Trophoblast cell (in vitro differentiated cells and primary cell): ENCODE results near the gene CDH11.

ENCODE experiments used
- DNase-seq, 2 donors: peaks; one replicate each; pipeline ENCODE4 v3.0.0-alpha.2; 2016
- H2AFZ ChIP-seq: 2 replicates; pipeline ENCODE4 v1.6.1; 2013; ENCODE audit warnings: low read length, moderate library complexity, mild to moderate bottlenecking; ENCODE audit not compliant: insufficient read depth, poor library complexity
- H2AK5ac ChIP-seq: 2 replicates; pipeline ENCODE4 v1.6.1; 2013; ENCODE audit warnings: mild to moderate bottlenecking, low read length
- H2BK120ac ChIP-seq: 2 replicates; pipeline ENCODE4 v1.6.1; 2013; ENCODE audit warnings: low read length, mild to moderate bottlenecking, moderate library complexity; ENCODE audit not compliant: insufficient read depth, poor library complexity
- H2BK12ac ChIP-seq: 2 replicates; pipeline ENCODE4 v1.6.1; 2013; ENCODE audit warnings: mild to moderate bottlenecking, low read length, moderate library complexity
- H2BK5ac ChIP-seq: 2 replicates; pipeline ENCODE4 v1.6.1; 2013; ENCODE audit warnings: low read length, low read depth, moderate library complexity, mild to moderate bottlenecking; ENCODE audit not compliant: poor library complexity
- H3K14ac ChIP-seq: 2 replicates; pipeline ENCODE4 v1.6.1; 2013; ENCODE audit warnings: mild to moderate bottlenecking, low read length
- H3K18ac ChIP-seq: 2 replicates; pipeline ENCODE4 v1.6.1; 2013; ENCODE audit warnings: mild to moderate bottlenecking, low read length
- H3K23ac ChIP-seq: 2 replicates; pipeline ENCODE4 v1.6.1; 2013; ENCODE audit warnings: low read length
- H3K27ac ChIP-seq: 2 replicates; pipeline ENCODE4 v1.5.1; 2013; ENCODE audit warnings: low read depth, mild to moderate bottlenecking, inconsistent platforms, low read length, moderate library complexity
- H3K27me3 ChIP-seq: 2 replicates; pipeline ENCODE4 v1.6.1; 2013; ENCODE audit warnings: inconsistent platforms, mild to moderate bottlenecking, low read length, moderate library complexity; ENCODE audit not compliant: insufficient read depth
- H3K36me3 ChIP-seq, 2 experiments: 1 replicate in 1 of 2; 2 replicates in 1 of 2; pipeline ENCODE4 v1.6.1; 2013; ENCODE audit warnings: low read length in 2 of 2, mild to moderate bottlenecking in 2 of 2, moderate library complexity in 1 of 2; ENCODE audit not compliant: insufficient read depth in 2 of 2, control insufficient read depth in 1 of 2
- H3K4ac ChIP-seq: 2 replicates; pipeline ENCODE4 v1.6.1; 2013; ENCODE audit warnings: low read depth, mild to moderate bottlenecking, low read length, moderate library complexity
- H3K4me1 ChIP-seq, 2 experiments: 1 replicate in 1 of 2; 2 replicates in 1 of 2; pipeline ENCODE4 v1.6.1; 2013; ENCODE audit warnings: low read length in 2 of 2, mild to moderate bottlenecking in 2 of 2, moderate library complexity in 1 of 2; ENCODE audit not compliant: insufficient read depth in 2 of 2, control insufficient read depth in 1 of 2
- H3K4me2 ChIP-seq: 2 replicates; pipeline ENCODE4 v1.6.1; 2013; ENCODE audit warnings: inconsistent platforms, mild to moderate bottlenecking, low read length, moderate library complexity
- H3K4me3 ChIP-seq: 2 replicates; pipeline ENCODE4 v1.5.1; 2013; ENCODE audit warnings: mild to moderate bottlenecking, low read depth, low read length, inconsistent platforms
- H3K79me1 ChIP-seq: one replicate; pipeline ENCODE4 v1.6.1; 2013; ENCODE audit warnings: low read length
- H3K79me2 ChIP-seq: 2 replicates; pipeline ENCODE4 v1.6.1; 2013; ENCODE audit warnings: low read length, mild to moderate bottlenecking; ENCODE audit not compliant: control insufficient read depth, insufficient read depth, poor library complexity
- H3K9ac ChIP-seq: 2 replicates; pipeline ENCODE4 v1.6.1; 2013; ENCODE audit warnings: mild to moderate bottlenecking, low read length
- H3K9me3 ChIP-seq: 2 replicates; pipeline ENCODE4 v1.6.1; 2013; ENCODE audit warnings: low read depth, mild to moderate bottlenecking, control low read depth, inconsistent platforms, low read length; ENCODE audit not compliant: insufficient read depth
- H4K12ac ChIP-seq: 2 replicates; pipeline ENCODE4 v1.6.1; 2013; ENCODE audit warnings: low read depth, mild to moderate bottlenecking, low read length, moderate library complexity
- H4K8ac ChIP-seq: 2 replicates; pipeline ENCODE4 v1.6.1; 2013; ENCODE audit warnings: low read depth, mild to moderate bottlenecking, low read length, moderate library complexity
- H4K91ac ChIP-seq: one replicate; pipeline ENCODE4 v1.6.1; 2013; ENCODE audit warnings: low read depth, mild to moderate bottlenecking, low read length, moderate library complexity
- WGBS: extraction: QIAGEN DNeasy Blood & Tissue Kit; methylation state at CpG from one replicate; pipeline ENCODE4 v1.1.7; 2013; ENCODE audit warnings: missing lambda C conversion rate; ENCODE audit not compliant: insufficient read length, insufficient coverage; ENCODE audit errors: extremely low coverage; 5-methylcytosine and 5-hydroxymethylcytosine counted together

CDH11 gene

DNA sequence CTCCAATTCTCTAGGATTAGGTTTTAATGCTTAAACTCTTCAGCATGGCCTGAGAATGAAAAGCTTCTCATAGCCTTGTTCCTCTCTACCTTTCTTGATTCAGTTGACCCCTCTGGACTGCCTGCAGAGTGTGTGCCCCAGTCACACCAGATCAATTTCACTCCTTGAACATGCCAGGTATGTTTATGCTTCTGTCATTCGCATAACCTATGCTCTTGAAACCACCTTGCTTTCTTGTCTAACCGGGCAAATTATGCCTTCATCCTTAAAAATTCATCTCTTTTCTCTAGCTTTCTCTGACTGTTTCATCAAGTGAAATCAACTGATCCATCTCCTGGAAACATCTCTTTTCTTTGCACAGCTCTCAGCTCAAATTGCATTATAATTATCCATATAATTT is 42.3 kb downstream of the CDH11 start:
- Histone ChIP-seq H2BK5ac (no peak overlapping the region), H2BK120ac (no peak overlapping the region), H2AFZ (no peak overlapping the region), H3K9me3 (no peaks in the 10 kb centered on the region), H4K12ac (no peak overlapping the region), H3K79me2 (no peaks in the 10 kb centered on the region), H3K27me3 (no peaks in the 10 kb centered on the region), H3K4me1 (peaks cover 2 to 4% of the 10 kb centered on the region in 2 experiments), H3K4me3 (no peak overlapping the region), H3K27ac (no peak overlapping the region), H3K14ac (no peak overlapping the region), H2BK12ac (no peak overlapping the region), H2AK5ac (no peak overlapping the region), H4K91ac (no peak overlapping the region), H3K4me2 (no peak overlapping the region), H3K9ac (no peak overlapping the region), H4K8ac (no peak overlapping the region), H3K4ac (no peak overlapping the region), H3K36me3 (peaks cover 5 to 15% of the 10 kb centered on the region in 2 experiments), H3K79me1 (no peaks in the 10 kb centered on the region), H3K23ac (no peak overlapping the region), H3K18ac (no peak overlapping the region)
- no peak for DNase-seq
- no CpG with 5 or more reads among the region's 2 CpGs for WGBS

DNA sequence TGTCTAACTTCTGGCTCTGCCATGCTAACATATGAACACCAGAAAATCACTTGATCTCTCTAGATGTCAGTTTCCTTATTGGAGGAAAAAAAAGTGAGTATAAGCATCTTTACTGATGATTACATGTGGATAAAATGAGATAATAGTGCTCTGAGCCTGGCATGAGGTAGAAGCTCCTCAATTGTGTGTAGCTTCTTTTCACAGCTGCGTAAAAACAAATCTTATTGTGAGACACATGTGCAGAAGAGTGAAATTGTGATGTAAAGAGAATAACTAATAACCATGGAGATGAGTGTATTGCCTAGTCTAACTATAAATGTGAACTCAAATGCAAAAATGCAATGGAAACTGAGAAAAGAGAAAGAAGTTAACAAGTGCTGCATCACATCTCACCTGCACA is 44.7 kb downstream of the CDH11 start:
- H3K9me3 ChIP-seq: no peaks in the 10 kb centered on the region
- no peak overlapping the region for H2BK120ac ChIP-seq
- no peaks in the 10 kb centered on the region for H3K79me1 ChIP-seq
- no peak overlapping the region for H3K27ac ChIP-seq
- H3K23ac ChIP-seq: no peak overlapping the region
- H2BK5ac ChIP-seq: no peak overlapping the region
- no peak overlapping the region for H2AK5ac ChIP-seq
- no peak overlapping the region for H2BK12ac ChIP-seq
- no peak overlapping the region for H4K12ac ChIP-seq
- no peak overlapping the region for H4K91ac ChIP-seq
- H3K27me3 ChIP-seq: no peaks in the 10 kb centered on the region
- no peak overlapping the region for H3K18ac ChIP-seq
- no peak overlapping the region for H3K4ac ChIP-seq
- no peak overlapping the region for H3K9ac ChIP-seq
- H3K4me2 ChIP-seq: no peak overlapping the region
- H3K4me3 ChIP-seq: no peak overlapping the region
- H2AFZ ChIP-seq: no peak overlapping the region
- H4K8ac ChIP-seq: no peak overlapping the region
- no peak for DNase-seq
- H3K79me2 ChIP-seq: no peaks in the 10 kb centered on the region
- peaks cover 0 to 2% of the 10 kb centered on the region in 2 experiments for H3K4me1 ChIP-seq
- no peak overlapping the region for H3K14ac ChIP-seq
- no CpG with 5 or more reads among the region's 1 CpG for WGBS
- H3K36me3 ChIP-seq: peaks cover 3 to 16% of the 10 kb centered on the region in 2 experiments

DNA sequence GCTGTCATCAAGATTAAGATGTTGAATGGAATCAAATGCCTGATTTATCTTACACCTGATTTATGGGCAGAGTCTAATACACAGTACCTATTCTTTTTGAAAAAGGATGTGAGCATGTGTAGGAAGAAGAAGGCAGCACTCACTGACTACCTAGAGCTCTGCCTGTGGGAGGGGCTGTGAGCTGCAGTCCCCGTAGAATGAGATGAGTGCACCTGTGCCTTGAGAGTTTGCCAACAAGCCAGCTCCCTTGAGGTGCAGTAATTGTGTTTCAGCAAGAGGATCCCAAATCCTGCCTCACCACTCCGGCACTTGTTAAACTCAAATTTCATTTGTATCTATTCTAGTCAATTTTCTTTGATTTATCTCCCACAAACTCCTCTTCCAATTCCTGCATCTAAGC is 46.0 kb downstream of the CDH11 start:
- Histone ChIP-seq H3K14ac (no peak overlapping the region), H3K79me1 (no peaks in the 10 kb centered on the region), H3K9ac (no peak overlapping the region), H2AFZ (no peak overlapping the region), H3K27me3 (no peaks in the 10 kb centered on the region), H3K23ac (no peak overlapping the region), H2BK120ac (no peak overlapping the region), H3K9me3 (no peaks in the 10 kb centered on the region), H3K79me2 (no peaks in the 10 kb centered on the region), H3K4me3 (no peak overlapping the region), H3K36me3 (peaks cover 8 to 25% of the 10 kb centered on the region in 2 experiments), H3K18ac (no peak overlapping the region), H2BK5ac (no peak overlapping the region), H3K4ac (no peak overlapping the region), H2AK5ac (no peak overlapping the region), H2BK12ac (no peak overlapping the region), H3K4me1 (peaks cover 6 to 9% of the 10 kb centered on the region in 2 experiments), H3K4me2 (no peak overlapping the region), H4K12ac (no peak overlapping the region), H3K27ac (no peak overlapping the region), H4K91ac (no peak overlapping the region), H4K8ac (no peak overlapping the region)
- WGBS: no CpG with 5 or more reads among the region's 2 CpGs
- DNase-seq: no peak

DNA sequence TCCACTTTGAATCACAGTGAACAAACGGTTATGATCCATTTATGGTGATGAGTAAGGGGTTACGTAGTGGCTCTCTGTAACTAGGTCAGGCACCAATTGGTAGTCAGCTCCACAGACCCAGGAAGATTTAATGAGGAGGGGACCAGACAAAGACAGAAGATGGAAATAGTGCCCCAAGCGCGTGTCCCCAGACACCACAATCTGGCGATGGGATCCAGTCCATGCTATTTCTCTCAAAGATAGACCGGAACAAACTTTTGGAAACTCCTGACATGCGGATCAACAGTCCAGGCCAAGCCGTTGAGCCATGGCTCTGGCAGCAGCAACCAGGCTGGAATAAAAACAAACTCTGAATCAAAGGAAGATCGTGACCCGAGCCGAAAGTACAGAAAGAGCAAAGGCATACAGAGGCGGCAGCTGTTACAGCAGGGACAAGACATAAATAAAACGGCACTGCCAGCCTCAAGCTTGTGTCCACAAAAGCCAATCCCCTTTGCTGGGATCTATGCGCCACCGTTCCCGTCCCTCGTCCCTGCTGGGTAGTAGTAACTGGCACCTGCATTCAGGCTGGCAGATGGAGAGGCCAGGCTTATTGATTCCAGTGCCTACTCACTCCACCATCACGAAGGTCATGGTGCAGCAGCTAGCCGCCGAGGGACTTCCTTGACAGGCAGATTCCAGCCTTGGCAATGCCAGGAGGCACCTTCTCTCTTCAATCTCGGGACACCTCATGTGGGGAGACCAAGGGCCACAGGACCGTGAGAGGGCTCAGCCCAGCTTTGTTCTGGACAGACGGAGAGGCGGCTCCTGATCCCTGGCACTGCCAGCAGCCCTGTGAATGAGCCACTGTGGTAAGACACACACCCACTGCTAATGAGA is 50.2 kb downstream of the CDH11 start:
- Histone ChIP-seq H3K79me2 (no peaks in the 10 kb centered on the region), H2BK12ac (no peak overlapping the region), H4K12ac (no peak overlapping the region), H2AFZ (no peak overlapping the region), H3K4me1 (peaks cover 11 to 15% of the 10 kb centered on the region in 2 experiments), H4K91ac (no peak overlapping the region), H3K36me3 (peaks cover 8 to 19% of the 10 kb centered on the region in 2 experiments), H3K27ac (no peak overlapping the region), H3K18ac (no peak overlapping the region), H2AK5ac (no peak overlapping the region), H3K4me2 (no peak overlapping the region), H3K9me3 (no peaks in the 10 kb centered on the region), H3K23ac (no peak overlapping the region), H3K4ac (no peak overlapping the region), H4K8ac (no peak overlapping the region), H3K14ac (no peak overlapping the region), H3K9ac (no peak overlapping the region), H3K79me1 (no peaks in the 10 kb centered on the region), H2BK5ac (no peak overlapping the region), H3K27me3 (no peaks in the 10 kb centered on the region), H2BK120ac (no peak overlapping the region), H3K4me3 (no peak overlapping the region)
- WGBS: no CpG with 5 or more reads among the region's 24 CpGs
- DNase-seq: no peak
